Activated T-cell treated with anti-CD3 and anti-CD28 coated beads, Interleukin-2, amount 50 U/mL, for 1 hour (primary cell): ENCODE results near the gene MDFIC.

ENCODE experiments used
- DNase-seq: peaks from one replicate; pipeline ENCODE4 v3.0.0-alpha.2; 2020

MDFIC gene

GRCh38 chr7:114929570-114929969 lies 7.7 kb downstream of the MDFIC start:
- DNase-seq: no peak

GRCh38 chr7:114930107-114930661 lies 8.3 kb downstream of the MDFIC start:
- DNase-seq: no peak

GRCh38 chr7:114930829-114931655 lies 9.1 kb downstream of the MDFIC start:
- DNase-seq: no peak

GRCh38 chr7:114931656-114932011 lies 9.7 kb downstream of the MDFIC start:
- no peak for DNase-seq

- DNase-seq: no peak
Observed at GRCh38 chr7:114932991-114933390, 11.1 kb downstream of the MDFIC start.

- DNase-seq: no peak
Observed at GRCh38 chr7:114933658-114934057, 11.8 kb downstream of the MDFIC start.

- no peak for DNase-seq
Observed at GRCh38 chr7:114934086-114934485, 12.2 kb downstream of the MDFIC start.

GRCh38 chr7:114934713-114935112 lies 12.8 kb downstream of the MDFIC start:
- DNase-seq: no peak

GRCh38 chr7:114936471-114936870 lies 14.6 kb downstream of the MDFIC start:
- DNase-seq: no peak

GRCh38 chr7:114937446-114937845 lies 15.6 kb downstream of the MDFIC start:
- no peak for DNase-seq

GRCh38 chr7:114938785-114939184 lies 16.9 kb downstream of the MDFIC start:
- no peak for DNase-seq

- DNase-seq: no peak
Observed at GRCh38 chr7:114939484-114940097, 17.7 kb downstream of the MDFIC start.

- DNase-seq: no peak
Observed at GRCh38 chr7:114940220-114940619, 18.3 kb downstream of the MDFIC start.

- DNase-seq: no peak
Observed at GRCh38 chr7:114941692-114942091, 19.8 kb downstream of the MDFIC start.

GRCh38 chr7:114942446-114943175 lies 20.7 kb downstream of the MDFIC start:
- no peak for DNase-seq

GRCh38 chr7:114943530-114943929 lies 21.6 kb downstream of the MDFIC start:
- no peak for DNase-seq

GRCh38 chr7:114943953-114944744 lies 22.3 kb downstream of the MDFIC start:
- DNase-seq: no peak

GRCh38 chr7:114944745-114945625 lies 23.1 kb downstream of the MDFIC start:
- no peak for DNase-seq

GRCh38 chr7:114949231-114949630 lies 27.3 kb downstream of the MDFIC start:
- DNase-seq: no peak

- no peak for DNase-seq
Observed at GRCh38 chr7:114952296-114952695, 30.4 kb downstream of the MDFIC start.

GRCh38 chr7:114953724-114954123 lies 31.8 kb downstream of the MDFIC start:
- no peak for DNase-seq

GRCh38 chr7:114956702-114957101 lies 34.8 kb downstream of the MDFIC start:
- DNase-seq: no peak
